NCI-H1417 (cell line): ENCODE results near the gene MAPK8IP3.
A peak's percentile ranks its signal among the peaks of the same experiment; 100 is the strongest.

Source experiments
- DNase-seq, 3 experiments: peaks; one replicate each; lab custom pipeline; 2025; lab: John Stamatoyannopoulos, UW

The MAPK8IP3 gene

GRCh38 chr16:1763521-1764511, 57.8 kb downstream of the MAPK8IP3 start:
- DNase-seq: peak in 1 of 3 experiments; percentile 30

- no peak for DNase-seq
Observed at GRCh38 chr16:1764971-1765370, 59.0 kb downstream of the MAPK8IP3 start.

GRCh38 chr16:1765826-1766225, 59.8 kb downstream of the MAPK8IP3 start:
- DNase-seq: no peak

GRCh38 chr16:1766231-1766630, 60.2 kb downstream of the MAPK8IP3 start:
- no peak for DNase-seq

GRCh38 chr16:1766701-1767100, 60.7 kb downstream of the MAPK8IP3 start:
- DNase-seq: no peak

GRCh38 chr16:1767116-1767994, 61.4 kb downstream of the MAPK8IP3 start:
- no peak for DNase-seq

- no peak for DNase-seq
Observed at GRCh38 chr16:1768061-1768766, 62.2 kb downstream of the MAPK8IP3 start.

GRCh38 chr16:1768767-1769401, 62.9 kb downstream of the MAPK8IP3 start:
- DNase-seq: no peak

- DNase-seq: no peak
Observed at GRCh38 chr16:1769402-1770300, 63.7 kb downstream of the MAPK8IP3 start.

- DNase-seq: peak; percentile 41 to 97 (median 62)
Observed at GRCh38 chr16:1770328-1771187, 64.6 kb downstream of the MAPK8IP3 start.

GRCh38 chr16:1771188-1771863, 65.3 kb downstream of the MAPK8IP3 start, which contains the start of gene NME3:
Gene NME3, minus strand, starts transcription at chr16:1771543. Its CDS starts 9 bp downstream, at chr16:1771534.
- peak; percentile 51 to 64 (median 58) for DNase-seq

GRCh38 chr16:1771864-1772361, 65.9 kb downstream of the MAPK8IP3 start:
- peak in 1 of 3 experiments; percentile 41 for DNase-seq

GRCh38 chr16:1772362-1772907, 66.4 kb downstream of the MAPK8IP3 start, which contains the start of gene EME2:
Gene EME2, plus strand, starts transcription at chr16:1772810. Its CDS starts 418 bp downstream, at chr16:1773228.
- DNase-seq: peak in 2 of 3 experiments; percentile 79 to 81

GRCh38 chr16:1772908-1773702, 67.1 kb downstream of the MAPK8IP3 start, which contains the start of gene MRPS34:
Gene MRPS34, minus strand, starts transcription at chr16:1773134. Its CDS starts 15 bp downstream, at chr16:1773119.
- peak; percentile 90 to 96 (median 92) for DNase-seq

- peak in 1 of 3 experiments; percentile 36 for DNase-seq
Observed at GRCh38 chr16:1773703-1774447, 67.9 kb downstream of the MAPK8IP3 start.

- DNase-seq: no peak
Observed at GRCh38 chr16:1774448-1774780, 68.4 kb downstream of the MAPK8IP3 start.
